ENCODE results near the gene CYP2B6.
"Not testable (repeated sequence)": the region's sequence is repeated elsewhere in the genome, so short reads cannot be mapped to it uniquely, and the experiment has no call there.

CYP2B6 gene

GRCh38 chr19:41031916-41032315, 40.8 kb downstream of the CYP2B6 start:
- no peak for DNase-seq (ENCODE audit: low read depth)

- not testable (repeated sequence) for DNase-seq (ENCODE audit: low read depth)
Measured at GRCh38 chr19:41033324-41033723, 42.2 kb downstream of the CYP2B6 start.

GRCh38 chr19:41039806-41040205, 48.7 kb downstream of the CYP2B6 start:
- DNase-seq (ENCODE audit: low read depth) = no peak

GRCh38 chr19:41045095-41045494, 54.0 kb downstream of the CYP2B6 start:
- not testable (repeated sequence) for DNase-seq (ENCODE audit: low read depth)

GRCh38 chr19:41050426-41050825, 59.3 kb downstream of the CYP2B6 start:
- DNase-seq (ENCODE audit: low read depth) = no peak

GRCh38 chr19:41052162-41052561, 61.1 kb downstream of the CYP2B6 start:
- DNase-seq (ENCODE audit: low read depth) = not testable (repeated sequence)

GRCh38 chr19:41053331-41053730, 62.2 kb downstream of the CYP2B6 start:
- not testable (repeated sequence) for DNase-seq (ENCODE audit: low read depth)

GRCh38 chr19:41064974-41065569, 74.0 kb downstream of the CYP2B6 start:
- no peak for DNase-seq (ENCODE audit: low read depth)
